ENCODE measurements around the gene PPP1R15B.

DNA sequence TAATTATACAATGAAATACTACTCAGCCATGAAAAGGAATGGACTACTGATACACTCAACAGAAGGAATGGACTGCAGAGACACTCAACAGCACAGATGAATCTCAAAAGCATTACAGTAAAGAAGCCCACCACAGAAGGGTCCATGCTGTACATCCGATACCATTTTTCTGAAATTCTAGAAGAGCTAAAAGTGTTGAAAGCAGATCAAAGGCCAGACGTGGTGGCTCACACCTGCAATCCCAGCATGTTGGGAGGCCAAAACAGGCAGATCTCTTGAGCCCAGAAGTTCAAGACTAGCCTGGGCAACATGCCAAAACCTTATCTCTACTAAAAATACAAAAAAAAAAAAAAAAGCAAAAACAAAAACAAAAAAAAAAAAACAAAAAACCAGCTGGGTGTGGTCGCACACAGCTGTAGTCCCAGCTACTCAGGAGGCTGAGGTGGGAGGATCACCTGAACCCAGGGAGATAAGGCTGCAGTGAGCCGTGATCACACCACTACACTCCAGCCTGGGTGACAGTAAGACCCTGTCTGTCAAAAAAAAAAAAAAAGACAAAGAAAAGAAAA lies 15.5 kb downstream of the PPP1R15B start:
- TF ChIP-seq POLR2A (IDR thresholded peaks at IDR 0.05), result no peak
- TF ChIP-seq, protein P1, sequence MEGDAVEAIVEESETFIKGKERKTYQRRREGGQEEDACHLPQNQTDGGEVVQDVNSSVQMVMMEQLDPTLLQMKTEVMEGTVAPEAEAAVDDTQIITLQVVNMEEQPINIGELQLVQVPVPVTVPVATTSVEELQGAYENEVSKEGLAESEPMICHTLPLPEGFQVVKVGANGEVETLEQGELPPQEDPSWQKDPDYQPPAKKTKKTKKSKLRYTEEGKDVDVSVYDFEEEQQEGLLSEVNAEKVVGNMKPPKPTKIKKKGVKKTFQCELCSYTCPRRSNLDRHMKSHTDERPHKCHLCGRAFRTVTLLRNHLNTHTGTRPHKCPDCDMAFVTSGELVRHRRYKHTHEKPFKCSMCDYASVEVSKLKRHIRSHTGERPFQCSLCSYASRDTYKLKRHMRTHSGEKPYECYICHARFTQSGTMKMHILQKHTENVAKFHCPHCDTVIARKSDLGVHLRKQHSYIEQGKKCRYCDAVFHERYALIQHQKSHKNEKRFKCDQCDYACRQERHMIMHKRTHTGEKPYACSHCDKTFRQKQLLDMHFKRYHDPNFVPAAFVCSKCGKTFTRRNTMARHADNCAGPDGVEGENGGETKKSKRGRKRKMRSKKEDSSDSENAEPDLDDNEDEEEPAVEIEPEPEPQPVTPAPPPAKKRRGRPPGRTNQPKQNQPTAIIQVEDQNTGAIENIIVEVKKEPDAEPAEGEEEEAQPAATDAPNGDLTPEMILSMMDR (IDR thresholded peaks at IDR 0.05), result no peak

All from testis (tissue), 2 donors.